ENCODE results near the gene DHX8.
"Not testable (repeated sequence)": the region's sequence is repeated elsewhere in the genome, so short reads cannot be mapped to it uniquely, and the experiment has no call there.

DHX8 gene

GRCh38 chr17:43453331-43453812 lies 30.4 kb upstream of the DHX8 start:
- Mint-ChIP-seq H3K27ac (no peak overlapping the region), H3K4me1 (ENCODE audit: low read depth) (peaks cover 8% of the 10 kb centered on the region), H3K27me3 (peaks cover 19% of the 10 kb centered on the region), H3K4me3 (no peak overlapping the region), H3K36me3 (ENCODE audit: low read depth) (no peaks in the 10 kb centered on the region), H3K9me3 (no peaks in the 10 kb centered on the region)
- no peak for DNase-seq

GRCh38 chr17:43454868-43455267 lies 28.9 kb upstream of the DHX8 start:
- Mint-ChIP-seq H3K4me1 (ENCODE audit: low read depth) (peaks cover 8% of the 10 kb centered on the region), H3K9me3 (no peaks in the 10 kb centered on the region), H3K36me3 (ENCODE audit: low read depth) (no peaks in the 10 kb centered on the region), H3K27me3 (peaks cover 19% of the 10 kb centered on the region), H3K4me3 (no peak overlapping the region), H3K27ac (no peak overlapping the region)
- no peak for DNase-seq

DNA sequence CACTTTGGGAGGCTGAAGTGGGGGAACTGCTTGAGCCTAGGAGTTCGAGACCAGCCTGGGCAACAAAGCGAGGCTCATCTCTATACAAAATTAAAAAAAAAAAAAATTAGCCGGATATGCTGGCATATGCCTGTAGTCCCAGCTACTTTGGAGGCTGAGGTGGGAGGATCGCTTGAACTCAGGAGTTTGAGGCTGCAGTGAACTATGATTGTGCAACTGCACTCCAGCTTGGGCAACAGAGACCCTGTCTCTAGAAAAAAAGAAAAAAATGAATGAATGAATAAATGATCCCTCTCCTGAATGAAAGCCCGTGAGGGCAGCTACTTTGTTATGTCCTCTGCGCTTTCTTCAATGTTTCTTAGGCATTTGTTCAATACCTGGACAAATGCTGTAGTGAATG lies 27.7 kb upstream of the DHX8 start:
- Mint-ChIP-seq H3K36me3 (ENCODE audit: low read depth) (no peaks in the 10 kb centered on the region), H3K27me3 (peaks cover 17% of the 10 kb centered on the region), H3K4me1 (ENCODE audit: low read depth) (peaks cover 8% of the 10 kb centered on the region), H3K4me3 (no peak overlapping the region), H3K9me3 (no peaks in the 10 kb centered on the region), H3K27ac (no peak overlapping the region)
- DNase-seq: no peak

GRCh38 chr17:43456661-43457361 lies 27.0 kb upstream of the DHX8 start:
- Mint-ChIP-seq H3K9me3 (no peaks in the 10 kb centered on the region), H3K4me3 (no peak overlapping the region), H3K27me3 (peaks cover 13% of the 10 kb centered on the region), H3K4me1 (ENCODE audit: low read depth) (peaks cover 8% of the 10 kb centered on the region), H3K27ac (no peak overlapping the region), H3K36me3 (ENCODE audit: low read depth) (no peaks in the 10 kb centered on the region)
- DNase-seq: no peak

GRCh38 chr17:43457362-43457692 lies 26.4 kb upstream of the DHX8 start:
- DNase-seq: no peak
- Mint-ChIP-seq H3K27ac (no peak overlapping the region), H3K36me3 (ENCODE audit: low read depth) (no peaks in the 10 kb centered on the region), H3K9me3 (no peaks in the 10 kb centered on the region), H3K4me1 (ENCODE audit: low read depth) (peaks cover 8% of the 10 kb centered on the region), H3K27me3 (peaks cover 13% of the 10 kb centered on the region), H3K4me3 (no peak overlapping the region)

GRCh38 chr17:43459878-43460277 lies 23.9 kb upstream of the DHX8 start:
- not testable (repeated sequence) for H3K27ac Mint-ChIP-seq; H3K36me3 Mint-ChIP-seq (ENCODE audit: low read depth); H3K4me1 Mint-ChIP-seq (ENCODE audit: low read depth); H3K4me3 Mint-ChIP-seq; DNase-seq; H3K9me3 Mint-ChIP-seq
- H3K27me3 Mint-ChIP-seq: peaks cover 11% of the 10 kb centered on the region

- Mint-ChIP-seq H3K4me3 (no peak overlapping the region), H3K27me3 (peaks cover 9% of the 10 kb centered on the region)
- DNase-seq: no peak
These were observed 22.6 kb upstream of the DHX8 start for GRCh38 chr17:43461185-43461584.

GRCh38 chr17:43462569-43462968 lies 21.2 kb upstream of the DHX8 start:
- H3K4me1 Mint-ChIP-seq (ENCODE audit: low read depth): not testable (repeated sequence)

More at GRCh38 chr17:43461185-43461584, 22.6 kb upstream of the DHX8 start:
- no peaks in the 10 kb centered on the region for H3K36me3 Mint-ChIP-seq (ENCODE audit: low read depth)
- peaks cover 5% of the 10 kb centered on the region for H3K4me1 Mint-ChIP-seq (ENCODE audit: low read depth)
- no peaks in the 10 kb centered on the region for H3K9me3 Mint-ChIP-seq
- no peak overlapping the region for H3K27ac Mint-ChIP-seq

DNA sequence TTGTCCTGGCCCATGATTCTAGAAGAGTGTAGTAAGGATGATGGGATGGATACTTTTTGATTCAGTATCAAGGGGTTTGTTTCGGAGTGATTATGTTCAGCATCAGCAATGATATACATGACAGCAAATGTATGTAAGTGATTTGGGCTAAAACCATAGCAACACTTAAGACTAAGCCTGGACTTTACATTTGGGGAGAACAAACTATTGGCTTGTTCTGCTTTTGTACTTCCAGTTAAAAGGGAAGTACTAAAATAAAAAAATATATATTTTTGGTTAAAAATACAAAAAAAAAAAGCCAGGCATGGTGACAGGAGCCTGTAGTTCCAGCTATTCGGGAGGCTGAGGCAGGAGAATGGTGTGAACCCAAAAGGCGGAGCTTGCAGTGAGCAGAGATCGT lies 20.5 kb upstream of the DHX8 start:
- Mint-ChIP-seq H3K27me3 (peaks cover 16% of the 10 kb centered on the region), H3K4me1 (ENCODE audit: low read depth) (no peaks in the 10 kb centered on the region), H3K4me3 (no peak overlapping the region), H3K27ac (no peak overlapping the region), H3K36me3 (ENCODE audit: low read depth) (no peaks in the 10 kb centered on the region), H3K9me3 (no peaks in the 10 kb centered on the region)
- DNase-seq: no peak

More at GRCh38 chr17:43462569-43462968, 21.2 kb upstream of the DHX8 start:
- peaks cover 16% of the 10 kb centered on the region for H3K27me3 Mint-ChIP-seq
- not testable (repeated sequence) for H3K27ac Mint-ChIP-seq; DNase-seq; H3K4me3 Mint-ChIP-seq; H3K9me3 Mint-ChIP-seq; H3K36me3 Mint-ChIP-seq (ENCODE audit: low read depth)

GRCh38 chr17:43464046-43464445 lies 19.7 kb upstream of the DHX8 start:
- no peaks in the 10 kb centered on the region for H3K4me1 Mint-ChIP-seq (ENCODE audit: low read depth)
- no peak overlapping the region for H3K27ac Mint-ChIP-seq
- no peak for DNase-seq
- no peaks in the 10 kb centered on the region for H3K9me3 Mint-ChIP-seq
- H3K36me3 Mint-ChIP-seq (ENCODE audit: low read depth): no peaks in the 10 kb centered on the region
- H3K27me3 Mint-ChIP-seq: peaks cover 16% of the 10 kb centered on the region
- no peak overlapping the region for H3K4me3 Mint-ChIP-seq

GRCh38 chr17:43465049-43465448 lies 18.7 kb upstream of the DHX8 start:
- Mint-ChIP-seq H3K4me1 (ENCODE audit: low read depth) (no peaks in the 10 kb centered on the region), H3K4me3 (no peak overlapping the region), H3K9me3 (no peaks in the 10 kb centered on the region), H3K36me3 (ENCODE audit: low read depth) (no peaks in the 10 kb centered on the region), H3K27ac (no peak overlapping the region), H3K27me3 (peaks cover 16% of the 10 kb centered on the region)
- DNase-seq: no peak

DNA sequence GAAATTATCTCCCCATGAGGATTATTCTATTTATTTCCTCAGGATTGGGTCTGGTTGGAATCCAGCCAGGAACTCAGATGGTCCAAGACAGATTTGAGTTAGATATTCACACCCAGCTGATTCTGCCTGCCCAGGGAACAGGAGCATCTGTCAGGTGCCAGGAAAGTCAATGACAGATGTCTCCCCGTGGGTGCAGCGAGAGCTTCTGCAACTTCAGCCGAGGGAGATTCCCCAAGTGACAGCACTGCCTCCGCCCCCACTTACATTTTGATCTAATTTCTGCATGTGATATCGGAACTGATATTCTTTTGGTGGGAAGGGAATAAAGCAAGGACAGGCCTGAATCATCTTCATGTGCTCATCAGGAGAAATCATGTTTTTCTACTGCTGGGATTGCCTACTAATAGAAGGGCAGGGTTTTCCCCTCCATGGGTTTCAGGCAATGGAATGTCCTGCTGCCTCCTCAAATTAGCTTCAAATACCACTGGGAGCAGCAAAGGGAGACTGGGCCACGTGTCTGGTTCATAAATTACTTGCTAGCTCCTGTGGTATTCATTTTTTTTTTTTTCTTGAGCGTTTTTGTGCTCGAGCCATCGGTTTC lies 15.7 kb upstream of the DHX8 start:
- no peak overlapping the region for H3K4me3 Mint-ChIP-seq
- no peak overlapping the region for H3K27ac Mint-ChIP-seq
- H3K36me3 Mint-ChIP-seq (ENCODE audit: low read depth): no peaks in the 10 kb centered on the region
- H3K27me3 Mint-ChIP-seq: peaks cover 19% of the 10 kb centered on the region
- no peak for DNase-seq
- no peaks in the 10 kb centered on the region for H3K9me3 Mint-ChIP-seq
- no peaks in the 10 kb centered on the region for H3K4me1 Mint-ChIP-seq (ENCODE audit: low read depth)

DNA sequence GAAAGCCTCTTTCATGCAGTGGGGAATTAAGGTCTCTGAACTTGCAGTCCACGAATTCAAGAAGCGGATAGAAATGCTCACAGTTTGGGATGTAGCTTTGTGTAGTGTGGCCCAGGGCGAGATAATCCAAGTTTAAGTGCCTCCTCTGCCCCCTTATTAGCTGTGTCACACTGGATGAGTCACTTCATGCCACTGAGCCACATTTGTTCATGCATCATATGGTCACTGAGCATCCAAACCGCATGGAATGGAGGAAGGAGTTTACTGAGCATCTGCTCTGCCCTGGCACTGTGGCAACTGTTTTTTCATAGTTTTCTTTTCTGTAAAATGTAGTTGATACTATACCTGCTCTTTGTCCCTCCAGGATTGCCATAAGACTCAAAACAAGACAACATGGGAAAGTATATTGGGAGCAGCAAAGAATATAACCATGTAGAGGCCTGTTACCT lies 15.1 kb upstream of the DHX8 start:
- peaks cover 19% of the 10 kb centered on the region for H3K27me3 Mint-ChIP-seq

GRCh38 chr17:43469145-43469544 lies 14.6 kb upstream of the DHX8 start:
- no peak overlapping the region for H3K4me3 Mint-ChIP-seq

More for the DNA sequence above, 15.1 kb upstream of the DHX8 start:
- Mint-ChIP-seq H3K9me3 (no peaks in the 10 kb centered on the region), H3K4me3 (no peak overlapping the region), H3K4me1 (ENCODE audit: low read depth) (no peaks in the 10 kb centered on the region), H3K27ac (no peak overlapping the region), H3K36me3 (ENCODE audit: low read depth) (no peaks in the 10 kb centered on the region)
- no peak for DNase-seq

GRCh38 chr17:43471585-43472160 lies 12.1 kb upstream of the DHX8 start:
- H3K27me3 Mint-ChIP-seq: peaks cover 8% of the 10 kb centered on the region
- no peak for DNase-seq
- H3K27ac Mint-ChIP-seq: no peak overlapping the region
- H3K4me1 Mint-ChIP-seq (ENCODE audit: low read depth): no peaks in the 10 kb centered on the region
- no peaks in the 10 kb centered on the region for H3K9me3 Mint-ChIP-seq
- no peaks in the 10 kb centered on the region for H3K36me3 Mint-ChIP-seq (ENCODE audit: low read depth)
- no peak overlapping the region for H3K4me3 Mint-ChIP-seq

More at GRCh38 chr17:43469145-43469544, 14.6 kb upstream of the DHX8 start:
- DNase-seq: no peak
- no peak overlapping the region for H3K27ac Mint-ChIP-seq
- no peaks in the 10 kb centered on the region for H3K9me3 Mint-ChIP-seq
- peaks cover 19% of the 10 kb centered on the region for H3K27me3 Mint-ChIP-seq
- H3K4me1 Mint-ChIP-seq (ENCODE audit: low read depth): no peaks in the 10 kb centered on the region
- no peaks in the 10 kb centered on the region for H3K36me3 Mint-ChIP-seq (ENCODE audit: low read depth)

Data from activated T-cell treated with anti-CD3 and anti-CD28 coated beads, Interleukin-2, amount 50 U/mL, for 24 hours (primary cell).